Sciatic nerve (tissue), 2 donors: ENCODE measurements around the gene ANKS3. TPM values are rescaled to one million over a fixed set of nuclear protein-coding genes. Genes with fewer than 3 reads are reported as not detected.

Experiments
- ATAC-seq: fragments of 200-7000 bp; cut with Tn5 transposase; one replicate; pipeline ENCODE4 v1.9.1; 2020; ENCODE audit warnings: mild to moderate bottlenecking, moderate library complexity
- DNase-seq: peaks from one replicate; pipeline ENCODE4 v3.0.0-alpha.2; 2020; ENCODE audit warnings: low spot score
- intact Hi-C: fragments of 100-400 bp; cut with DNase I; formaldehyde crosslinking; loops from one replicate; pipeline ENCODE4 v1.14.2; 2022
- total RNA-seq: library from RNA; stranded (reverse); fragmentation: NEBNext Ultra II Directional; extraction: Animal tissue kit (Norgen Biotek cat#: 25700); gene quantifications from one replicate; pipeline ENCODE4 v1.2.1, GENCODE V29; 2021
- donor health status: DM: no; HTN: no; CAD: no.
- donor health status: DM: no; HTN: no; CAD: no.

ANKS3 gene
- total RNA-seq, 1 donor from 2014 or later = 34.4 TPM

GRCh38 chr16:4734730-4735535, 862 bp upstream of the ANKS3 start:
- intact Hi-C loops = no loop called here

GRCh38 chr16:4733747-4734062, 366 bp downstream of the ANKS3 start:
- DNase-seq = peak; percentile 68
- intact Hi-C loops = no loop called here
- no peak for ATAC-seq

More at GRCh38 chr16:4734730-4735535, 862 bp upstream of the ANKS3 start:
- peak; percentile 92 for ATAC-seq
- DNase-seq = peak; percentile 94

GRCh38 chr16:4733211-4733742, 794 bp downstream of the ANKS3 start:
- intact Hi-C loops = no loop called here

GRCh38 chr16:4729876-4730275, 4.2 kb downstream of the ANKS3 start:
- DNase-seq (no peak), ATAC-seq (no peak)
- intact Hi-C loops = no loop called here

More at GRCh38 chr16:4733211-4733742, 794 bp downstream of the ANKS3 start:
- no peak for ATAC-seq
- no peak for DNase-seq

- intact Hi-C loops = no loop called here
- no peak for DNase-seq
- ATAC-seq = no peak
Observed at GRCh38 chr16:4728676-4729075, 5.4 kb downstream of the ANKS3 start.

- ATAC-seq = peak; percentile 24
- intact Hi-C loops = no loop called here
- no peak for DNase-seq
Observed at GRCh38 chr16:4726616-4727015, 7.5 kb downstream of the ANKS3 start.

GRCh38 chr16:4724661-4725270, 9.3 kb downstream of the ANKS3 start:
- DNase-seq = no peak
- ATAC-seq = no peak
- intact Hi-C loops = no loop called here

GRCh38 chr16:4723071-4723767, 10.9 kb downstream of the ANKS3 start:
- intact Hi-C loops = no loop called here
- no peak for DNase-seq

GRCh38 chr16:4718466-4718865, 15.6 kb downstream of the ANKS3 start:
- DNase-seq (no peak), ATAC-seq (no peak)
- intact Hi-C loops = no loop called here

More at GRCh38 chr16:4723071-4723767, 10.9 kb downstream of the ANKS3 start:
- no peak for ATAC-seq

GRCh38 chr16:4714996-4715395, 19.1 kb downstream of the ANKS3 start:
- no peak for DNase-seq
- intact Hi-C loops = no loop called here
- no peak for ATAC-seq

DNA sequence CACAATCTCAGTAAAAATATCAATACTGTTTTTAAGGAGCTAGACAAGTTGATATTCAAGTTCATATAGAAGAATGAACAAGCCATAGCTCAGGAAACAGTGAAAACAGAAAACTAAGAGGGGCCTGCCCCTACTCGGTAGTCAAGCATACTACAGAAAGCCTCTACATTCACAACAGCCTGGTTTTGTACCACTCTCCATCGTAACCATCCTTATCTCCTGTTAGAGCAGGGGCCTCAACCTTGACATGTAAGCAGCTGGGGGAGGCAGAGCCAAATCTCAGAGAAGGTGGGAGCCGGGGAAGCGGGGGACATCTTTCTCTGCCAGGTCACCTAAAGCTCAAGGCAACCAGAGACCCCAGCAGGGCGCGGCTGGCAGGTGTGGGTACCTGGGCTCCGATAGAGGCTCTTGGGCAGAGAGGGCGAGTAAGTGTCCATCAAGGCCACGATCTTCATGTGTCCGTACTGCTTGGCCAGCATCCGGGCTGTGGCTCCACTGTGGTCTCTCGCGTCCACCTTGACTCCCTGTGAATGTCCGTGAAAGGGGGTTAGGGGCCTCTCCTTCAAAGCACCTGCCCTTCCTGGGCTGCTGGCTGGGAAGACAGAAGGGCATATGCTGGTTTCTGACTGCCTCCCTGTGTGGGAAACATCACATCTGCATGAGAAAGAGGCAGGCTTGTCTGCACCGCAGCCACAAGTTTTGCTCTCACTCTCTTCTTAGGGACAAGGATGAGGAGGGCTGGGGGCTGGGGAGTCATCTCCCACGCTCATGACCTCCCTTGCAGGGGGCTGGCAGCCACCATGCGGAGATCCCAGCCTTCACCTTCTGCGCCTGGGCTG, 20.2 kb downstream of the ANKS3 start:
- intact Hi-C loops = no loop called here
- DNase-seq (no peak), ATAC-seq (no peak)

DNA sequence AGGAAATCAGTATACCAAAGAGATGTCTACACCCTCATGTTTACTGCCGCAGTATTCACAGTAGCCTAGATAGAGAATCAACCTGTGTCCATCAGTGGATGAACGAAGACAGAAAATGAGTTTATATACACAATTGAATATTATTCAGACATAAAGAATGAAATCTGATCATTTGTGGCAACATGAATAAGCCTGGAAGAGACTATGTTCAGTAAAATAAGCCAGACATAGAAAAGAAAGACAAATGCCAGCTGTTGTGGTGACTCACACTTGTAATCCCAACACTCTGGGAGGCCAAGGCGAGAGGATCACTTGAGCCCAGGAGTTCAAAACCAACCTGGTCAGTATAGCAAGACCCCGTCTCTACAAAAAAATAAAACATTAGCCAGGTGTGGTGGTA, 24.6 kb downstream of the ANKS3 start:
- intact Hi-C loops = no loop called here
- DNase-seq (no peak), ATAC-seq (no peak)

- ATAC-seq = no peak
- DNase-seq = no peak
- intact Hi-C loops = no loop called here
Observed at GRCh38 chr16:4706871-4707270, 27.2 kb downstream of the ANKS3 start.

DNA sequence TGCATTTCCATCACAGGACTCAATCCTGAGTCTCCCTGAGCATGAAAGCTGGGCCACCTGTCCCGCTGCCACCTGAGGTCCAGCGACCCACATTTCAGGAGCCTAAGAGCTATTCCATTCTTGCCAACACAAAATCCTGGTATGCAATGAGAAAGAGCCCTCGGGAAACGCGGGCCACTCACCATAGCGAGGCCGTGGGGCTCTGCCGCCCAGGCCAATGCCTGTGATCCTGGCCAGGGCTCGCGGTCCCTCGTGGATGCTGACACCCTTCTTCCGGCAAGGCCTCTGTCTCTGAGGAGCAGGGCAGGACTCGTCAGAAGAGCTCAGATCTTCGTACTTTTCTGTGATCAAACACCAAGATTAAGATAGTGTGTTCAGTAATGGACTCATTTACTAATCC, 29.2 kb downstream of the ANKS3 start:
- intact Hi-C loops = no loop called here
- ATAC-seq (no peak), DNase-seq (no peak)

DNA sequence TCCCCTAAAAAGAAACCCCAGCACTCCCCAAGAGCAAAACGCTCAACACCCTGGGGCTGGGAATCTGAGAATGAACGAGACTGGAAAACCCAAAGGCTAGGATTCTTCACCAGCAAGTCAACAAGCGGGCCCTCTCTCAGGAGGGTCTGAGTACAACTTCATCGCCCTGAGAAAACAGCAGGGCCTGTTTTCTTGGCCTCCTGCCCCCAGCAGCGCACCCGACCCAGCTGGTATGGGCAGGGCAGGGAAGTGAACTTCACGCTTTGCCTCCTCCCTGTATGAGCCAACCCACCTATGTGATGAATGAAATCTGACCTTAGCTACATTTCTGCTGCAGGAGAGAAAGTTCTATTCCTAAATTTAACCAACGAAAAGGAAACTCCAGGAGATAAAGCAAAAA, 29.6 kb downstream of the ANKS3 start:
- no peak for DNase-seq
- no peak for ATAC-seq
- intact Hi-C loops = no loop called here

- intact Hi-C loops = no loop called here
- no peak for DNase-seq
- no peak for ATAC-seq
Observed at GRCh38 chr16:4703906-4704305, 30.2 kb downstream of the ANKS3 start.

- intact Hi-C loops = no loop called here
- ATAC-seq (no peak), DNase-seq (no peak)
Observed at GRCh38 chr16:4702466-4702808, 31.6 kb downstream of the ANKS3 start.

DNA sequence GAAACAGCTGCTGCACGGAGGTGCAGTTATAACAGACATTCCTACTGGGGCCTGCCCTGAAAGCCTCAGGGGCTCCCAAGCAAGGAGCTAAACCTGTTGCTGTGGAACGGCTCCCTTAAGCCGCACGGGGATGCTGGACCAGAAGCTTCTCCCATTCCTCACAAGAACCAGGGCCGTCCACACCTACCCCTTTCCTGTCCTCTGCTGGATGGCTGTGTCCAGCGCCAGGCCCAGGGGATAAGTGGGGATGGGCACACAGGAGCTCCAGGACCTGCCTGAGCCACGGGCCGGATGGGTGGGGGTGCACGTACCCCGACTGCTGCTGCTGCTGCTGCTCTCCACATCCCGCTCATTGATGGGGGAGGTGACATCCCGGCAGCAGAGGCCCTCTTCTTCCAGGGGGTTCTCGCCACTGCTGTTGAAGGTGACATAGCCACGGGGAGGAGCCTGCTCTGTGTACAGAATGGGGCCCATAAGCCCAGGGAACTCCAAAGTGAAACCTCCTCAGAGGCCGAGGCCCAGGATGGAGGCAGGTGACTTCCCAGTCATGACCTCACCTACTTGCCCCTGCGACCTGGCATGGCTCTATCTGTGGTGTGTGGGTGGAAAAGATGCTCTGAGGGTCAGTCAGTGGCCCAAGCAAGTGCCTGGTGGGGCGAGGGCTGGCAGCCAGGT, 32.1 kb downstream of the ANKS3 start:
- ATAC-seq (no peak), DNase-seq (no peak)
- intact Hi-C loops = no loop called here
